Cardiac fibroblast (primary cell): Measurements from ENCODE around the gene HOXB2.

ENCODE experiments used
- DNase-seq, 2 donors: peaks; one replicate each; pipeline versions ENCODE4 v3.0.0 to v3.0.0-alpha.2; 2010; ENCODE audit warnings: low read depth in 2 of 2
- H3K4me3 ChIP-seq, 2 donors: replicated peaks in 1 of 2; 1 replicate in 1 of 2; 2 replicates in 1 of 2; pipeline ENCODE4 v1.5.1; 2011; ENCODE audit warnings: low read depth in 2 of 2, low read length in 2 of 2, mild to moderate bottlenecking in 2 of 2, moderate library complexity in 1 of 2
- CTCF ChIP-seq: IDR thresholded peaks from one replicate; pipeline ENCODE4 v1.5.1; 2011; ENCODE audit warnings: low read depth, mild to moderate bottlenecking, low read length, inconsistent platforms

HOXB2 gene

GRCh38 chr17:48555258-48556228, 10.6 kb upstream of the HOXB2 start:
- peak overlapping the region; percentile 36 to 57 for H3K4me3 ChIP-seq
- no peak for TF ChIP-seq CTCF
- DNase-seq = peak; percentile 87 to 90

GRCh38 chr17:48554412-48555257, 9.7 kb upstream of the HOXB2 start:
- peak overlapping the region; percentile 30 to 57 for H3K4me3 ChIP-seq
- DNase-seq = peak in 1 of 2 donors; percentile 47
- no peak for TF ChIP-seq CTCF

GRCh38 chr17:48553826-48554225, 8.9 kb upstream of the HOXB2 start:
- DNase-seq = no peak
- peak overlapping the region in 1 of 2 donors; percentile 57 for H3K4me3 ChIP-seq
- no peak for TF ChIP-seq CTCF

GRCh38 chr17:48553190-48553547, 8.3 kb upstream of the HOXB2 start:
- DNase-seq = no peak
- no peak overlapping the region for H3K4me3 ChIP-seq
- TF ChIP-seq CTCF = no peak

GRCh38 chr17:48552466-48553189, 7.7 kb upstream of the HOXB2 start:
- no peak for TF ChIP-seq CTCF
- no peak overlapping the region for H3K4me3 ChIP-seq
- no peak for DNase-seq
